ENCODE measurements around the gene RNF123.

RNF123 gene

DNA sequence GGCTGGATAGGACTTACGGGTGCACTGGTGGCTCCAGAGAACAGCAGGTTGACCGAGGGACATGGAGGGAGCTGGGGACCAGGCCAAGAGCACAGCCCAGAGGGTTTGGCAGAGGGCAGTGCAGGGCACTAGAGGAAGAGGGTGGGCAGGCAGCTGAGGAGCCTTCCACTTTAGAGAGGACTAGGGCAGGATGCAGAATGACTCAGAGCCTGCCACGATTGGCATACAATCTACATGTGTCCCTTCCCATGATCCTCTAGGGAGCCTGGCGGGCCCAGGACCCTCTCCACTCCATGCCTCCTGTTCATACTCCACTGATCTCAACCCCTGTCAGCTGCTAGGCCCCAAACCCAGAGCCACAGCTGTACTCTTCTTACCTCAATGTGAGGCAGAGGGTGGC is 29.6 kb upstream of the RNF123 start:
- Histone ChIP-seq H3K4me3 (ENCODE audit: low read depth, low read length) (no peak overlapping the region), H3K4me1 (ENCODE audit: control insufficient read depth, insufficient read depth, low read length, unreplicated experiment) (no peaks in the 10 kb centered on the region), H3K27ac (ENCODE audit: low read depth, low read length) (no peak overlapping the region), H3K36me3 (ENCODE audit: insufficient read depth, low read length) (no peaks in the 10 kb centered on the region), H3K79me2 (ENCODE audit: control insufficient read depth, insufficient read depth, low read length, unreplicated experiment) (no peaks in the 10 kb centered on the region), H2AFZ (ENCODE audit: low read length, unreplicated experiment) (no peak overlapping the region), H3K27me3 (ENCODE audit: insufficient read depth, low read length) (peaks cover 10% of the 10 kb centered on the region)

DNA sequence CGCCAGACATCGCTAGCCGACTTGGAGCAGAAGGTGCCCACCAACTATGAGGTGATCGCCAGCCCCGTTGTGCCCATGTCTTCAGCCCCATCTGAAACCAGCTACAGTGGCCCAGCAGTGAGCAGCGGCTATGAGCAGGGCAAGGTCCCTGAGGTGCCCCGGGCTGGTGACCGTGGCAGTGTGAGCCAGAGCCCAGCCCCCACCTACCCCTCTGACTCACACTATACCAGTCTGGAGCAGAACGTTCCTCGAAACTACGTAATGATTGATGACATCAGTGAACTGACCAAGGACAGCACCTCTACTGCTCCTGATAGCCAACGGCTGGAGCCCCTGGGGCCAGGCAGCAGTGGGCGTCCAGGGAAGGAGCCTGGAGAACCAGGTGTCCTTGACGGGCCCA is 28.1 kb upstream of the RNF123 start:
- no peaks in the 10 kb centered on the region for H3K4me1 ChIP-seq (ENCODE audit: control insufficient read depth, insufficient read depth, low read length, unreplicated experiment)
- H3K27ac ChIP-seq (ENCODE audit: low read depth, low read length) = no peak overlapping the region
- H3K4me3 ChIP-seq (ENCODE audit: low read depth, low read length) = no peak overlapping the region
- no peaks in the 10 kb centered on the region for H3K79me2 ChIP-seq (ENCODE audit: control insufficient read depth, insufficient read depth, low read length, unreplicated experiment)
- no peaks in the 10 kb centered on the region for H3K36me3 ChIP-seq (ENCODE audit: insufficient read depth, low read length)
- peaks cover 5% of the 10 kb centered on the region for H3K27me3 ChIP-seq (ENCODE audit: insufficient read depth, low read length)
- H2AFZ ChIP-seq (ENCODE audit: low read length, unreplicated experiment) = no peak overlapping the region

DNA sequence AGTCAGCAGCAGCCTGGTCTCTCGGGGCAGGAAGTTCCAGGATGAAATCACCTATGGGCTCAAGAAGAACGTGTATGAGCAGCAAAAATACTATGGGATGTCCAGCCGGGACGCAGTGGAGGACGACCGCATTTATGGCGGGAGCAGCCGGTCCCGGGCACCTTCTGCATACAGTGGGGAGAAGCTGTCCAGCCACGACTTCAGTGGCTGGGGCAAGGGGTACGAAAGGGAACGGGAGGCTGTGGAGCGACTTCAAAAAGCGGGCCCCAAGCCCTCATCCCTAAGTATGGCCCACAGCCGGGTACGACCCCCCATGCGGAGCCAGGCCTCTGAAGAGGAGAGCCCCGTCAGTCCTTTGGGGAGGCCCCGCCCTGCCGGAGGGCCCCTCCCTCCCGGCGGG is 27.3 kb upstream of the RNF123 start:
- H2AFZ ChIP-seq (ENCODE audit: low read length, unreplicated experiment) = no peak overlapping the region
- no peak overlapping the region for H3K27ac ChIP-seq (ENCODE audit: low read depth, low read length)
- H3K79me2 ChIP-seq (ENCODE audit: control insufficient read depth, insufficient read depth, low read length, unreplicated experiment) = no peaks in the 10 kb centered on the region
- H3K4me3 ChIP-seq (ENCODE audit: low read depth, low read length) = no peak overlapping the region
- no peaks in the 10 kb centered on the region; the same call in 1 of the 2 replicates for H3K27me3 ChIP-seq (ENCODE audit: insufficient read depth, low read length)
- H3K4me1 ChIP-seq (ENCODE audit: control insufficient read depth, insufficient read depth, low read length, unreplicated experiment) = no peaks in the 10 kb centered on the region
- no peaks in the 10 kb centered on the region for H3K36me3 ChIP-seq (ENCODE audit: insufficient read depth, low read length)

DNA sequence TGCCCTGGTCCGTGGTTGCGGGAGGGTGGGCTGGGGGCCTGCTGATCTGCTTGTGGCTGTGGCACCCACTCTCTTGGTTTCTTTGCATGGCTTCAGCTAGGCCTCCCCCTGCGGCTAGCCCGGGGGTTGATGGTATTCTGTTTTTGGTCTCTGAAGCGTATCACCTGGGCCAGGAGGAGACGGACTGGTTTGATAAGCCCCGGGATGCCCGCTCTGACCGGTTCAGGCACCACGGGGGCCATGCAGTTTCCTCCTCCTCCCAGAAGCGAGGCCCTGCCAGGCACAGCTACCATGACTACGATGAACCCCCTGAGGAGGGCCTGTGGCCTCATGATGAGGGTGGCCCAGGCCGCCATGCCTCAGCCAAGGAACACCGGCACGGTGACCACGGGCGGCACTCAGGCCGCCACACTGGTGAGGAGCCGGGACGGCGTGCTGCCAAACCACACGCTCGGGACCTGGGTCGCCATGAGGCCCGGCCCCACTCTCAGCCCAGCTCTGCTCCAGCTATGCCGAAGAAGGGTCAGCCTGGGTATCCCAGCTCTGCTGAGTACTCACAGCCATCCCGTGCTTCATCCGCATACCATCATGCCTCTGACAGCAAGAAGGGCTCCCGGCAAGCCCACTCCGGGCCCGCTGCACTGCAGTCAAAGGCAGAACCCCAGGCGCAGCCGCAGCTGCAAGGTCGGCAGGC is 26.5 kb upstream of the RNF123 start:
- H3K27ac ChIP-seq (ENCODE audit: low read depth, low read length) = no peak overlapping the region
- no peak overlapping the region for H3K4me3 ChIP-seq (ENCODE audit: low read depth, low read length)
- H3K36me3 ChIP-seq (ENCODE audit: insufficient read depth, low read length) = no peaks in the 10 kb centered on the region
- H3K79me2 ChIP-seq (ENCODE audit: control insufficient read depth, insufficient read depth, low read length, unreplicated experiment) = no peaks in the 10 kb centered on the region
- no peaks in the 10 kb centered on the region for H3K27me3 ChIP-seq (ENCODE audit: insufficient read depth, low read length)
- no peak overlapping the region for H2AFZ ChIP-seq (ENCODE audit: low read length, unreplicated experiment)
- H3K4me1 ChIP-seq (ENCODE audit: control insufficient read depth, insufficient read depth, low read length, unreplicated experiment) = peaks cover 2% of the 10 kb centered on the region

DNA sequence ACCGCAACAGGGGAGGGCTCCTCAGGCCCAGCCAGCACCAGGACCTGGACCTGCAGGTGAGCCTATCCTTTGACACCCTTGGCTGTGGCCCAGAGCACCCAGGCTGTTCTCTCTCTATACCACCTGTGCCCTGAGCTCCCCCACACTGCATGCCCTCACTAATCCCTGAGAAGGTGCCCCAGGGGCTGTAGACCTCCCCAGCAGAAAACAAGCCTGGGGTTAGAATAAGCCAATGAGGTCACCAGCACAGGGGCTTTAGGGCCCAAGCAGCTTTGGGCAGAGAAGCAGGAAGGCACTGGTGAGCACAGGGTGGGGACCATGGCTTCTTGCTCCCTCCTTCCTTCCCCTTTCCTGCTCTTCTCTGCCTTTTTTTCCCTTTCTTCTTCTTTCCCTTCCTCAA is 25.5 kb upstream of the RNF123 start:
- H3K27ac ChIP-seq (ENCODE audit: low read depth, low read length) = no peak overlapping the region
- H2AFZ ChIP-seq (ENCODE audit: low read length, unreplicated experiment) = no peak overlapping the region
- H3K27me3 ChIP-seq (ENCODE audit: insufficient read depth, low read length) = no peaks in the 10 kb centered on the region
- no peaks in the 10 kb centered on the region for H3K79me2 ChIP-seq (ENCODE audit: control insufficient read depth, insufficient read depth, low read length, unreplicated experiment)
- peaks cover 10% of the 10 kb centered on the region for H3K4me1 ChIP-seq (ENCODE audit: control insufficient read depth, insufficient read depth, low read length, unreplicated experiment)
- H3K4me3 ChIP-seq (ENCODE audit: low read depth, low read length) = no peak overlapping the region
- H3K36me3 ChIP-seq (ENCODE audit: insufficient read depth, low read length) = no peaks in the 10 kb centered on the region

DNA sequence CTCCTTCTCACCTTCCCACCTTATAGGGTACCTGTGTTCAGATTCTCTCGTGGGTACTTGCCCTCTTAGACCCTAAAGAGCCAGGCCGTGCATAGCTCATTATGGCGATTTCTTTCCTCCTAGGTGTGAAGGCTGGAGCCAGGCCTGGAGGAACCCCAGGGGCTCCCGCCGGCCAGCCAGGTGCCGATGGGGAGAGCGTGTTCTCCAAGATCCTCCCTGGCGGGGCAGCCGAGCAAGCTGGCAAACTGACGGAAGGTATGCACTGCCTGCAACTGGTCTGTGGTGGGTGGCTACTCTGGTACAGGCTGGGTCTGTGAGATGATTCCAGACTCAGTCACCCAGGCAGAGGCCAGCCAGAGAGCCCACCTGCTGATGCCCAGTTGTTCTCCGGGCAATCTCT is 25.1 kb upstream of the RNF123 start:
- Histone ChIP-seq H2AFZ (ENCODE audit: low read length, unreplicated experiment) (no peak overlapping the region), H3K36me3 (ENCODE audit: insufficient read depth, low read length) (no peaks in the 10 kb centered on the region), H3K4me3 (ENCODE audit: low read depth, low read length) (no peak overlapping the region), H3K27ac (ENCODE audit: low read depth, low read length) (no peak overlapping the region), H3K4me1 (ENCODE audit: control insufficient read depth, insufficient read depth, low read length, unreplicated experiment) (peaks cover 10% of the 10 kb centered on the region), H3K79me2 (ENCODE audit: control insufficient read depth, insufficient read depth, low read length, unreplicated experiment) (no peaks in the 10 kb centered on the region), H3K27me3 (ENCODE audit: insufficient read depth, low read length) (no peaks in the 10 kb centered on the region)

DNA sequence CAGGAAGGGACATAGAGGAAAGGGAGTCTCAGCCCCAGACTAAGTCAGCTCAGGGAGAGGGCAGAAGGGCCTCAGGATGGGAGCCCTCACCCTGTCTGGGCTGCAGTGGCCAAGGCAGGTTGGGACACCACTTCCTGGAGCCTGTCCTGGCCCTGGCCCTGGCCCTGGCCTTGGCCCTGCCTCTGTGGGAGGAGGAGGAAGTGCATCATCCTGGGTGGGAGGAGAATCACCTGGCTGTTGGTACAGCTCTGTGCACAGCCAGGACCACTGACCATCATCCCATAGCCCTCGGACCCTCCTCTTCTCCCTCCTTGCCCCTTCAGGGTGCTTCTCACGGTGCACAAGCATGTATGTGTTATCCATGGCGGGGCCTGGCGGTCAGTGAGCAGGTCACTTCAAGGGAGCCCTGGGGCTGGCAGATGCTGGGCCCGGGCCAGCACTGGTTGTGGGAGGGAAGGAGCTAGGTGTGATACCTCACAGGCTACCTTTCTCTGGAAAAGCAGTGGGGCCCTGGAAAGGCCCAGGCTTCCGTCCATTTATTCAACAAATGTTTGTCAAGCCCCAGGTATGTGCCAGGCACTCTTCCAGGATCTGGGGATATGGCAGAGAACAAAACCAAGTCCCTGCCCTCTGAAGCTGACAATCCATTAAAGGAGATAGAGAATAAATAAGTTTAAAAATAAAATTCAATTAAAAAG is 23.4 kb upstream of the RNF123 start:
- H3K27me3 ChIP-seq (ENCODE audit: insufficient read depth, low read length) = no peaks in the 10 kb centered on the region
- H2AFZ ChIP-seq (ENCODE audit: low read length, unreplicated experiment) = no peak overlapping the region
- H3K27ac ChIP-seq (ENCODE audit: low read depth, low read length) = no peak overlapping the region
- H3K36me3 ChIP-seq (ENCODE audit: insufficient read depth, low read length) = no peaks in the 10 kb centered on the region
- H3K4me1 ChIP-seq (ENCODE audit: control insufficient read depth, insufficient read depth, low read length, unreplicated experiment) = peaks cover 10% of the 10 kb centered on the region
- no peaks in the 10 kb centered on the region for H3K79me2 ChIP-seq (ENCODE audit: control insufficient read depth, insufficient read depth, low read length, unreplicated experiment)
- H3K4me3 ChIP-seq (ENCODE audit: low read depth, low read length) = no peak overlapping the region

DNA sequence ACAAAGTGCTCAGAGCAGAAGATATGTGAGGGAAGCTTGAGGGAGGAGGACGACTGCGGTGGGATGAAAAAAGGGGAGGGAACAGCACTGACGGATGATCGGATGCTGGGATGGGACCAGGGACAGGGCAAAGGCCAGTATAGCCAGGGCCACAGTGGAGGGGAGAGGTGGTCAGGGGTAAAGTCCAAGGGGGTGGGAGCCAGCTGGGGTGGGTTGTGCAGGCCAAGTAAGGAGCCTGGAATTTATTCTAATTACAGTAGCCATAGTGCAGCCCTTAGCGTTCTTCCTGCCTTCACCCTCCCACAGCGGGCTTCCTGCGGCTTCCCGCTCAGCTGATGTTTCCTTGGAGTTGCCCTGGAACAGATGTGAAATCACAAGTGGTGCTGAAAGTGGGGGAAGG is 22.8 kb upstream of the RNF123 start:
- H2AFZ ChIP-seq (ENCODE audit: low read length, unreplicated experiment) = no peak overlapping the region
- no peaks in the 10 kb centered on the region for H3K36me3 ChIP-seq (ENCODE audit: insufficient read depth, low read length)
- peaks cover 10% of the 10 kb centered on the region for H3K4me1 ChIP-seq (ENCODE audit: control insufficient read depth, insufficient read depth, low read length, unreplicated experiment)
- no peaks in the 10 kb centered on the region for H3K79me2 ChIP-seq (ENCODE audit: control insufficient read depth, insufficient read depth, low read length, unreplicated experiment)
- no peaks in the 10 kb centered on the region for H3K27me3 ChIP-seq (ENCODE audit: insufficient read depth, low read length)
- no peak overlapping the region for H3K4me3 ChIP-seq (ENCODE audit: low read depth, low read length)
- no peak overlapping the region for H3K27ac ChIP-seq (ENCODE audit: low read depth, low read length)

DNA sequence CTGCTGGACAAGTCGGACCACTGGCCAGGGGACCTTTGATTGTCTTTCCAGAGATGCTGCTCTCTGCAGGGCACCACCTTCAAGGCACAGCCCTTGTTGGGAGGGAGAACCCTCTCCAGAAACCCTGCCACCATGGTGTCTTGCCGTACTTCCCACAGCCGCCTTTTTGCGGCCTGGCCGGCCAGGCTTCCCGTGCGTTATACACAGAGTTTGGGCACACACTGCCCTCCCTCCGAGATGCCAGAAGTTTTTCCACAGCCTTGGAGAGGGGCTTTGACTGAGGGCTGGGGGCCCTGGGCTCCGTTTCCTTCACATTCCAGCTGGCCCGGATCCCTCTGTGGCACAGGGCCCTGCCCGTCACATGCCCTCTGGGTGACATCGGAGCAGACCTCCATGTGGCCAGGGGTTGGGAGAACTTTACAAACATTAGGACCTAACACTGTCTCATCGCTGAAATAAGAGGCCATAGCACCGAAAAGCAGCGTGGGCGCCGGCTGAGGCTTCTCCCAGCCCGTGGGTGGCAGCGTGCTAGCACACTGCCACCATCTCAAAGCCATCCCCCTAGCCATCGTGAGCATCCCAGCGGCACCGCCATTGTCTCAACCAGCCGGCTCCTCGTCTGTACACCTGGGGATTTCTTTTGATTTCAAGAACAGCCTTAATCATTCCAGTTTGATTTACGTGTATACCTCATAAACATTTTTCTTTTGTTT is 21.5 kb upstream of the RNF123 start:
- H3K27me3 ChIP-seq (ENCODE audit: insufficient read depth, low read length) = no peaks in the 10 kb centered on the region
- H3K4me1 ChIP-seq (ENCODE audit: control insufficient read depth, insufficient read depth, low read length, unreplicated experiment) = peaks cover 13% of the 10 kb centered on the region
- no peak overlapping the region for H3K4me3 ChIP-seq (ENCODE audit: low read depth, low read length)
- H2AFZ ChIP-seq (ENCODE audit: low read length, unreplicated experiment) = no peak overlapping the region
- no peaks in the 10 kb centered on the region for H3K36me3 ChIP-seq (ENCODE audit: insufficient read depth, low read length)
- no peak overlapping the region for H3K27ac ChIP-seq (ENCODE audit: low read depth, low read length)
- no peaks in the 10 kb centered on the region for H3K79me2 ChIP-seq (ENCODE audit: control insufficient read depth, insufficient read depth, low read length, unreplicated experiment)

DNA sequence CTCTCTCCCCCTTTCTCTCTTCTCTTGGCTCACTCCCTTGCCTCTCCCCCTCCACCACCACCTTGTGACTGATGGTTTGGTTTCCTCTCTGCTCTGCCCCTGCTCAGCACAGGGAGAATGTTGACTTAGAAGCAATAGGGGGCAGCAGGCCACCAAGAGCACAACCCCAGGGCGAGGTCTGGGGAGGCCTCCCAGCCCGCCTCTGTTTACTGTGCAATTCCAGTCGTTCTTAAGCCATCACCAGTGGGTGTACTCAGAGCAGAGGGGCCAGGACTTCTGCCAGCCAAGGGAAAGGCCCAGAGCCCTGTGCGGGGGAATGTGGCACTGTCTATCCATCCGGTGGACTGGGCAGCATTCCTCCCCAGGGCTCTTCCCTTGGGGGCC is 21.0 kb upstream of the RNF123 start:
- Histone ChIP-seq H3K4me3 (ENCODE audit: low read depth, low read length) (no peak overlapping the region), H3K36me3 (ENCODE audit: insufficient read depth, low read length) (no peaks in the 10 kb centered on the region), H3K27ac (ENCODE audit: low read depth, low read length) (no peak overlapping the region), H3K27me3 (ENCODE audit: insufficient read depth, low read length) (no peaks in the 10 kb centered on the region), H3K4me1 (ENCODE audit: control insufficient read depth, insufficient read depth, low read length, unreplicated experiment) (peaks cover 13% of the 10 kb centered on the region), H2AFZ (ENCODE audit: low read length, unreplicated experiment) (no peak overlapping the region), H3K79me2 (ENCODE audit: control insufficient read depth, insufficient read depth, low read length, unreplicated experiment) (peaks cover 5% of the 10 kb centered on the region)

DNA sequence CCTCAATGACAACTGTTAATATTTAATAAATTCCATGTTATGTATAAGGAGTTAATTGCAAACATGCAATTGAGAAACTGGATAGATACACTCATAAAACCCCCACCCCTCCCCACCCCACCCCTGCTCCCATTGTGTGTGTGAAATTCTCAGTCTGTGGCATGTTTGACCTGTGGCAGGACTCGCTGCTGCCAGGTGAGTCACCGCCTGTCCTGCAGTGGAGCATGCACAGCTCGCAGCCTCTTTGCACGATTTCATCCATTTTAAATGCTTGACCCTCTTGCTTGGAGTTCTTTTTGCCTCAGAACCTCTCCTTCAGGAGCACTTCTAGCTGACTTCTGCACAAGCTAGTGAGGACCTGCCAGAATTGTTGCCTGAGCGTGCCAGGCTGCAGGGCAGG is 20.5 kb upstream of the RNF123 start:
- Histone ChIP-seq H2AFZ (ENCODE audit: low read length, unreplicated experiment) (no peak overlapping the region), H3K4me3 (ENCODE audit: low read depth, low read length) (no peak overlapping the region), H3K27me3 (ENCODE audit: insufficient read depth, low read length) (no peaks in the 10 kb centered on the region), H3K79me2 (ENCODE audit: control insufficient read depth, insufficient read depth, low read length, unreplicated experiment) (peaks cover 6% of the 10 kb centered on the region), H3K4me1 (ENCODE audit: control insufficient read depth, insufficient read depth, low read length, unreplicated experiment) (peaks cover 13% of the 10 kb centered on the region), H3K36me3 (ENCODE audit: insufficient read depth, low read length) (no peaks in the 10 kb centered on the region), H3K27ac (ENCODE audit: low read depth, low read length) (no peak overlapping the region)
